IMR-90 (cell line): Measurements from ENCODE around the gene CCDC71.

ENCODE experiments used
- BHLHE40 ChIP-seq: fragments of 150-350 bp; IDR thresholded peaks from 2 replicates; pipeline ENCODE4 v1.6.1; 2016; ENCODE audit warnings: mild to moderate bottlenecking, low read depth, low read length
- CEBPB ChIP-seq: IDR thresholded peaks from 2 replicates; pipeline ENCODE4 v1.6.1; 2012; ENCODE audit warnings: low read depth, low read length, improper control_type of control experiment
- CHD1 ChIP-seq: IDR thresholded peaks from 2 replicates; pipeline ENCODE4 v1.6.1; 2012; ENCODE audit warnings: low read depth, low read length, improper control_type of control experiment
- MAFK ChIP-seq: IDR thresholded peaks from 2 replicates; pipeline ENCODE4 v1.6.1; 2012; ENCODE audit warnings: low read depth, low read length, improper control_type of control experiment
- MAZ ChIP-seq: IDR thresholded peaks from 2 replicates; pipeline ENCODE4 v1.6.1; 2012; ENCODE audit warnings: low read depth, mild to moderate bottlenecking, low read length, improper control_type of control experiment, moderate library complexity, borderline replicate concordance
- NFE2L2 ChIP-seq: fragments of 150-350 bp; IDR thresholded peaks from 2 replicates; pipeline ENCODE4 v1.6.1; 2016; ENCODE audit warnings: low read depth, mild to moderate bottlenecking, low read length
- POLR2A ChIP-seq: IDR thresholded peaks from 2 replicates; pipeline ENCODE4 v1.6.1; 2012; ENCODE audit warnings: mild to moderate bottlenecking, low read depth, low read length
- RCOR1 ChIP-seq: IDR thresholded peaks from 2 replicates; pipeline ENCODE4 v1.6.1; 2012; ENCODE audit warnings: mild to moderate bottlenecking, low read length, improper control_type of control experiment; ENCODE audit not compliant: insufficient replicate concordance
- RFX5 ChIP-seq: IDR thresholded peaks from 2 replicates; pipeline ENCODE4 v1.8.0; 2012; ENCODE audit warnings: low read depth, mild to moderate bottlenecking, low read length, moderate library complexity
- SMC3 ChIP-seq: fragments of 150-350 bp; IDR thresholded peaks from 2 replicates; pipeline ENCODE4 v1.6.1; 2016; ENCODE audit warnings: low read depth, mild to moderate bottlenecking, antibody characterized with exemption, low read length, moderate library complexity
- TF ChIP-seq, protein P1 (sequence below): fragments of 150-350 bp; IDR thresholded peaks from 2 replicates; pipeline ENCODE4 v1.6.1; 2016; ENCODE audit warnings: low read depth, mild to moderate bottlenecking, low read length, moderate library complexity, borderline replicate concordance
- TF ChIP-seq, protein P2 (sequence below): conservative IDR thresholded peaks from 2 replicates; pipeline ENCODE4 v1.5.1; 2012; ENCODE audit warnings: mild to moderate bottlenecking, low read depth, low read length, improper control_type of control experiment
- TF ChIP-seq, protein P3 (sequence below): fragments of 150-350 bp; IDR thresholded peaks from 2 replicates; pipeline ENCODE4 v1.6.1; 2017; ENCODE audit warnings: mild to moderate bottlenecking, antibody characterized with exemption, low read length, low read depth

DNA sequence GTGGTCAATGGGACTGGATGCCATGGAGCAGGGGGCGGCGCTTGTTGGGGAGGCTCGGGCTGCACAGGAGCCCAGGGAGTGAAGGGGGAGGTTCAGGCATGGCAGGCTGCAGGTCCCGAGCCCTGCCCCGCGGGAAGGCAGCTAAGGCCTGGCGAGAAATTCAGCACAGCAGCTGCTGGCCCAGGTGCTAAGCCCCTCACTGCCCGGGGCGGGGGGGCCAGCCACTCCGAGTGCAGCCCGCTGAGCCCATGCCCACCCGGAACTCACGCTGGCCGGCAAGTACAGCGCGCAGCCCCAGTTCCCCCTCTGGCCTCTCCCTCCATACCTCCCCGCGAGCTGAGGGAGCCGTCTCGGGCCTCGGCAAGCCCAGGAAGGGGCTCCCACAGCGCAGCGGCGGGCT lies 16.6 kb upstream of the CCDC71 start:
- TF ChIP-seq RCOR1 (no peak), SMC3 (no peak), POLR2A (no peak), MAZ (no peak), RFX5 (no peak), MAFK (no peak), NFE2L2 (no peak), CEBPB (no peak), BHLHE40 (no peak), CHD1 (no peak)
- TF ChIP-seq, protein P1, sequence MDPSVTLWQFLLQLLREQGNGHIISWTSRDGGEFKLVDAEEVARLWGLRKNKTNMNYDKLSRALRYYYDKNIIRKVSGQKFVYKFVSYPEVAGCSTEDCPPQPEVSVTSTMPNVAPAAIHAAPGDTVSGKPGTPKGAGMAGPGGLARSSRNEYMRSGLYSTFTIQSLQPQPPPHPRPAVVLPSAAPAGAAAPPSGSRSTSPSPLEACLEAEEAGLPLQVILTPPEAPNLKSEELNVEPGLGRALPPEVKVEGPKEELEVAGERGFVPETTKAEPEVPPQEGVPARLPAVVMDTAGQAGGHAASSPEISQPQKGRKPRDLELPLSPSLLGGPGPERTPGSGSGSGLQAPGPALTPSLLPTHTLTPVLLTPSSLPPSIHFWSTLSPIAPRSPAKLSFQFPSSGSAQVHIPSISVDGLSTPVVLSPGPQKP: no peak
- TF ChIP-seq, protein P2, sequence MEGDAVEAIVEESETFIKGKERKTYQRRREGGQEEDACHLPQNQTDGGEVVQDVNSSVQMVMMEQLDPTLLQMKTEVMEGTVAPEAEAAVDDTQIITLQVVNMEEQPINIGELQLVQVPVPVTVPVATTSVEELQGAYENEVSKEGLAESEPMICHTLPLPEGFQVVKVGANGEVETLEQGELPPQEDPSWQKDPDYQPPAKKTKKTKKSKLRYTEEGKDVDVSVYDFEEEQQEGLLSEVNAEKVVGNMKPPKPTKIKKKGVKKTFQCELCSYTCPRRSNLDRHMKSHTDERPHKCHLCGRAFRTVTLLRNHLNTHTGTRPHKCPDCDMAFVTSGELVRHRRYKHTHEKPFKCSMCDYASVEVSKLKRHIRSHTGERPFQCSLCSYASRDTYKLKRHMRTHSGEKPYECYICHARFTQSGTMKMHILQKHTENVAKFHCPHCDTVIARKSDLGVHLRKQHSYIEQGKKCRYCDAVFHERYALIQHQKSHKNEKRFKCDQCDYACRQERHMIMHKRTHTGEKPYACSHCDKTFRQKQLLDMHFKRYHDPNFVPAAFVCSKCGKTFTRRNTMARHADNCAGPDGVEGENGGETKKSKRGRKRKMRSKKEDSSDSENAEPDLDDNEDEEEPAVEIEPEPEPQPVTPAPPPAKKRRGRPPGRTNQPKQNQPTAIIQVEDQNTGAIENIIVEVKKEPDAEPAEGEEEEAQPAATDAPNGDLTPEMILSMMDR: no peak
- TF ChIP-seq, protein P3, sequence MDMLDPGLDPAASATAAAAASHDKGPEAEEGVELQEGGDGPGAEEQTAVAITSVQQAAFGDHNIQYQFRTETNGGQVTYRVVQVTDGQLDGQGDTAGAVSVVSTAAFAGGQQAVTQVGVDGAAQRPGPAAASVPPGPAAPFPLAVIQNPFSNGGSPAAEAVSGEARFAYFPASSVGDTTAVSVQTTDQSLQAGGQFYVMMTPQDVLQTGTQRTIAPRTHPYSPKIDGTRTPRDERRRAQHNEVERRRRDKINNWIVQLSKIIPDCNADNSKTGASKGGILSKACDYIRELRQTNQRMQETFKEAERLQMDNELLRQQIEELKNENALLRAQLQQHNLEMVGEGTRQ: no peak
